Activated CD4-positive, alpha-beta T cell treated with anti-CD3 and anti-CD28 coated beads, Interleukin-2, amount 50 U/mL, for 24 hours (primary cell): Measurements from ENCODE around the gene MEI1.
A peak's percentile ranks its signal among the peaks of the same experiment; 100 is the strongest.

Source experiments
- DNase-seq, 2 donors: peaks; one replicate each; pipeline ENCODE4 v3.0.0-alpha.2; 2020; ENCODE audit warnings: low read depth in 1 of 2, low spot score in 1 of 2

Gene MEI1

DNA sequence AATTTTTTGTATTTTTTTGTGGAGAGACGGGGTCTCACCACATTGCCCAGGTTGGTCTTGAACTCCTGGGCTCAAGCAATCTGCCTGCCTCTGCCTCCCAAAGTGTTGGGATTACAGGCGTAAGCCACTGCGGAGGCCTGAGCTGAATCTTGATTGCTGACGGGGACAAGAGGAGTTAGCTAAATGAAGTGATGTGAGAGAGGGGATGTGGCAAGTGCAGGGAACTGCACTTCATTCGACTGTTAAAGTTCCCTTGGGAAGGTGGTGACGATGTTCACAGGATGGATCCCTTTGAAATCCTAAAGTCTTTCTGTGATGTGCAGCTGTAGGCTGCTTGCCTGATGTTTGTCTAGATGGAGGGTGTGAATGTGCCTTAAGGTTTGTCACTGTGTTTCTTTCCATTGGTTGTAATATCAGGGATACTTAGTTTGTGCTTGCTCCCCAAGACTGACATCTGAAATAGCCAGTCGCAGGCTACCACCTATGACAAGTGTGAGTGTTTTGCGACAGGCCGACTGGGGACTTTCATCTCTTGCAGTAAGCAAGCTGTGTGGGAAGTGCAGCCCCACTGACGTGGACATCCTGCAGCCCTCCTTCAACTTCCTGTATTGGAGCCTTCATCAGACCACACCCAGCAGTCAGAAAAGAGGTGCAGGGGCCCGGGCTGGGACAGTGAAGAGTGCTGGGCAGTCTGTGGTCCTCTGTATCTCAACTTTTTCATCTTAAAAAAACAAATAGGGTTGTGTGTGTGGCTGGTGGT, 81.6 kb downstream of the MEI1 start:
- peak; percentile 46 to 86 for DNase-seq

DNA sequence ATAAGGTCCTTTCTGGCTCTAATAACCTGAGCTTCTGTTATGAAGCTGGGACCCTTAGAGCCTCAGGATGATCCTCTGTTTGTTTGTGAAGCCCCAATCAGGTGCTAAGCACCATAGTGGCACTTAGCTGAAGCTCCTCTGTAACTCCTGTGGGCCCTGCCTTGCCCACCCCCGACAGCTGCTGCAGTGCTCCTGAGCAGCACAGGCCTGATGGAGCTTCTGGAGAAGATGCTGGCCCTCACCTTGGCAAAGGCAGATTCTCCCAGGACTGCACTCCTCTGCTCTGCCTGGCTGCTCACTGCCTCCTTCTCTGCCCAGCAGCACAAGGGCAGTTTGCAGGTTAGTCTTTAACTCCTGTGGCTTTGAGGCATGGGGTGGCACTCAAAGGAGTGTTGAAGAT, 82.2 kb downstream of the MEI1 start:
- DNase-seq, result no peak

- no peak for DNase-seq
These were observed 83.0 kb downstream of the MEI1 start for GRCh38 chr22:41782316-41782715.

- no peak for DNase-seq
These were observed 83.4 kb downstream of the MEI1 start for GRCh38 chr22:41782751-41783150.

- no peak for DNase-seq
These were observed 88.0 kb downstream of the MEI1 start for GRCh38 chr22:41787331-41787730.

DNA sequence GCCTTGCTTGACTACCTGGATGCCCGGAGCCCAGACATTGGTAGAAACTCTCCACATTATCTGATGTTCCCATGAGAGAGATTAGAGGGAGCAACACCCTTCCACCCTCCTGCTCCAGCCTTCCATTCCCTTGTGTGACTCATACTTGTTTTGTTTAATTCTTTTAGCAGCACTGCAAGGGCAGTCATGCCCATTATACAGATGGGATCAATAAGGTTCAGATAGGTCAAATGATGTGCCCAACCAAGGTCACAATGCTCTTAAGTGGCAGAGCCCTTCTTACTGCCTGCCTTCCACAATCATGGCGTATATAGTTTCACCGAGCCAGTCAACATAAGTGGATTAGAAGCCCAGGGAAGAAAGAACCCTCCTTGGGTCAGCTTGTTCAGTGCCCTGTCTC, 94.6 kb downstream of the MEI1 start:
- DNase-seq, result no peak

- DNase-seq, result no peak
These were observed 99.4 kb downstream of the MEI1 start for GRCh38 chr22:41798736-41799135.

DNA sequence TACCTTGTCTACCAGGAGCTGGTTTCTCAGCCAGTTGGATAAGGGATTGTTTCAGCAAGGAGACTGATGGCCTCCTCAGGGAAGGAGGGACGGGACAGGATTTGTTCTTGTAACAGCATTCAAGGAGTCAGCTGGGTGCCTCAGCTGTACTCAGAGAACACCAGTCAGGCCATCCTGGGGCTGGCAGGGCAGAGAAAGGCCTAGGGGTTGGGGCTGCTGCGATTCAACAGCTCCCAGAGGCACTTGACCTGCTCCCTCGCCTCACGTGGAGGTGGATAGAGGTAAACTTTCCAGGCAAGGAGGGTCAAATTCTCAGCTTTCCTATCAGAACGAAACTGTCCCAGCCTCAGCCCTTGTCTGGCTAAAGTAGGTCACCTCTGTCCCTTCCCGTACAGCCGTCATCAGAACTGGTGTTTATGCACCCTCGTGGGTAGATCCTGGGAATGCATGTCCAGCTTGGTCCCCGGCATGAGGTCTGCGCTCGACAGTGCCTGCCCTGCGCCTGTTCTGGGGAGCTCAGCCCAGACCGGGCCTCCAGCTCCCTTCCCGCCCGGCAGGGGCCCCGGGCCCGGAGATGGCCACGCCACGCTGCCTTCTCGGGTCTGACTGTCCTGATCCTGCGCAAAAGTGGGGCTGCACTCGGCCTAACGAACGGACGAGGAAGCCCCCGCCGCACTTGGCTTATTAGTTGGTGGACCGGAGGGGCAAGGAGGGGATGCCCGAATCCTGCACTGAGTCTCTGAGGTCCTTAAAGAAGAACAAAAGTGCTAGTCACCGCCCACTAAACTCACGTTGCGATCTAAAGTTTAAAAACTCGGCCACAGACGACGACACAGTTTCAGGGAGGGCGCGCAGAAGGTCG, 100.4 kb downstream of the MEI1 start:
- DNase-seq, result no peak

- peak; percentile 76 to 84 for DNase-seq
These were observed 101.2 kb downstream of the MEI1 start, which contains the start of gene CCDC134 for GRCh38 chr22:41800348-41801146. TSS of gene CCDC134 (plus strand) at chr22:41800679. CDS start at chr22:41808891, 8,212 bp downstream.

DNA sequence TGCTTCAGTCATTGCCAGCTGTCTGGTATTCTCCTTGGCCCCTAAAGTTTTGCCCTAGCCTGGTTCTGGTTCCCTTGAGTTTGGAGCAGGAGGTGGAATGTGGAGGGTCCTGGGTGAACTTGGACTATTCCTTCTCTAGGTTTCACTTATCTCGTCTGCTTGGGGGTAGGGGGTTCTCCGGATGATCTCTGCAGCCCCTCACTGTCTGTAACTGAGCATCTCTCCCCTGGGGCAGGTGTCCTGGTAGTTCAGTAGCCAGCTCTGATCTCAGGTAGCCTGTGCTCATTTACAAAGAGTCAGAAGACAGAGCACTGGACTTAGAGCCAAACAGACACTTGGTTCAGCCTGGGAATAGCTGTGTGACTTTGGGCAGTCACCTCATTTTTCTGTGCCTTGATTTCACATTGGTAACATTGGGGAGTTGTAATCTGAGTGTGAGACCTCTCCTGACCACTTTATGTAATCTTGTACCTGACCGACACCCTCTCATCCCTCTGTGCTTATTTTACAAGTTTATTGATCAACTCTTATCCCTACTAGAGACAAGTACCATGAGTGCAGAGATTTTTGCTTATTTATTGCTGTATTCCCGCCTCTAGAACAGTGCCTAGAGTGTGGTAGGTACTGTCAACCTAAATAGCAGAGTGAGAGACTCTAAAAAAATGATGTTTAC, 102.0 kb downstream of the MEI1 start:
- DNase-seq, result no peak

DNA sequence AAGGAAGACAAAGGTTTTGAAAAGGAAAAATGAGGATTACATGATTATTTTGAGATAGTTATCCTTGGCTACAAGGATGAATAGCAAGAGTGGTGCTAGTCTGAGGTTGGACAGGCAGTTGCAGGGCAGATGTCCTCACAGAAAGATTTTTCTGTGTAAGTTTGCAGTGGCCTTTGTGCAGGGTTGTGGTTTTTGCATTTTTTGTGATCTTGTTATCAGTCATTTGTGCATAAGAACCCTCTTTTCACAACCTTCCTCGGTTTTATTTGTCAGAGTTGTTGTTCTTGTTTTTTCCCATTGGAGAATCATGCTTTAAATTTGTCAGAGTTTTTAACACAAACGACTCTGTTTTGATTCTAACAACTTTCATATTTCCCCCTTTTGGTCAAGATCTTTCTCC, 102.6 kb downstream of the MEI1 start:
- no peak for DNase-seq

DNA sequence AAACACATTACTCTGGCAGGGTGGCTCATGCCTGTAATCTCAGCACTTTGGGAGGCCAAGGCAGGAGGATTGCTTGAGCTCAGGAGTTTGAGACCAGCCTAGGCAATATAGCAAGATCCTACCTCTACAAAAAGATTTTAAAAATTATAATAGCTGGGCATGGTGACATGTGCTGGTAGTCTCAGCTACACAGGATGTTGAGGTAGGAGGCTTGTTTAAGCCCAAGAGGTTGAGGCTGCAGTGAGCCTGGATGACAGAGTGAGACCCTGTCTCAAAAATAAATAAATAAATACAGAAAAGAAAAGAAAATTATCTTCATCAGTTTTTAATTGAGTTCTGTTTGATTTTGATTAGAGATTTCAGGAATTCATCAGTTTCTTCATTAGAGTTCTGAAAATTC, 106.3 kb downstream of the MEI1 start:
- no peak for DNase-seq

GRCh38 chr22:41808400-41808799, 109.1 kb downstream of the MEI1 start:
- DNase-seq, result no peak

DNA sequence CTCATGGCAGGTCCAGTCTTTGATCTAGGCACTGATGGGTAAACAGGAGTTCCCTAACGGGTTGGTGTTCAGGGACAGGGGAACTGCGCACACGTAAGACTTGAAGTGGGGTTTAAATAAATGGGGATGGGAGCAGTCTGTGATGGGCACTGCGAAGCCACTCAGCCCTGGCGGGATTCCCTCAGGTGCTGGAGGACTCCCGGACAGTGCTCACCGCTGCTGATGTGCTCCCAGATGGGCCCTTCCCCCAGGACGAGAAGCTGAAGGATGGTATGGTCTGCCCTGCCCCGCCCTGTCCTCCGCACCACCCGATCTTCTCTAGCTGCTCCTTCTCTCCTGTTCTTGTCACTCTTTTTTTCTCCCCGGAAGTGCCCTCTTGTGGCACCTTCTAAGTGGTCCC, 110.7 kb downstream of the MEI1 start:
- DNase-seq, result no peak

DNA sequence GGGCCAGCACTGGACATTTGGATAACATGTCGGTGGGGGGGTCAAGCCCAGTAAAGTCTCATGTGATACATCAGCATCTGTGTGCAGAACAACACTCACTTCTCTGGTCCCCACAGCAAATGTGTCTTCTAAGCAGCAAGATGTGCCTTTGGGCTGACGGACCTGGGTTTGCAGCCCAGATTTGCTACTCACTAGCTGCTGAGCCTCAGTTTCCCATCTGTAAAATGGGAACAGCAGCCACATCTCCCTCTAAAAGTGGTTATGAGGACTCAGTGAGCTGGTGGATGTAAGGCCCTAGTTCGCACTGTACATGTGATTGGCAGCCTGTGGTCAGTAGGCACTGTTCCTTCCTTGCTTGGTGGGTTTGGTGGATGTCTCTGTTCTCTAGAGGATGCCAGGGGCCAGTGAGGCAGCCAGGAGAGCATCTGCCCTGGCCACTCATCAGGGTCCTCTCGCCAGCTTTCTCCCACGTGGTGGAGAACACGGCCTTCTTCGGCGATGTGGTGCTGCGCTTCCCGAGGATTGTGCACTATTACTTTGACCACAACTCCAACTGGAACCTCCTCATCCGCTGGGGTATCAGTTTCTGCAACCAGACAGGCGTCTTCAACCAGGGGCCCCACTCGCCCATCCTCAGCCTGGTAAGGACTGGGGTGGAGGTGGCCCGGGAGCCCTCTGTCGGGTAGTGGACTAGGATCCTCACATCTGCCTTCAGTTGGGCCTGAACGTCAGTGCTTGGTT, 113.7 kb downstream of the MEI1 start:
- no peak for DNase-seq

DNA sequence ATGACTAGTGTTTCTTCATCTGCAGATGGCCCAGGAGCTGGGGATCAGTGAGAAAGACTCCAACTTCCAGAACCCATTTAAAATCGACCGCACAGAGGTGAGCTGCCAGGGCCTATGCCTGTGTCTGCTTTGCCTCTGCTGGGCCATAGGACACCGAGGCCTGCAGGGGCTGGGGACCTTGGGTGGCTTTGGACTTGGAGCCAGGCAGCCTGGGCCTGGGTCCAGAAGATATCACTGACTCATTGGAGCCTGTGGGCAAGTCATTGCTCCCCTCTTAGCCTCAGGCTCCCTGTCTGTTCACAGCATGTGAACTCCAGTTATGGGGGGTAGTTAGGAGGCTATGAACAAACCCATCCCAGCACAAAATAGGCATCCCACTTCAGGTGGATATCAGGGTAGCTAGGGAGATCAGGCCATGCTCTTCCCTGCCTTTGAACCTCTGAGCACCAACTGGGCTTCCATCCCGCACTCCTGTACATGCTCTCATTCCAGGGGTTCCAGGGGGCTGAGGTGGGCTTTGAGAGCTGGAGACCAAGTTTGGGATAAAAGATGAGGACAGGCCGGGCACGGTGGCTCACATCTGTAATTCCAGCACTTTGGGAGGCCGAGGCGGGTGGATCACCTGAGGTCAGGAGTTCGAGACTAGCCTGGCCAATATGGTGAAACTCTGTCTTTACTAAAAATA, 114.6 kb downstream of the MEI1 start:
- no peak for DNase-seq

- no peak for DNase-seq
These were observed 116.4 kb downstream of the MEI1 start for GRCh38 chr22:41815716-41816115.

- DNase-seq, result no peak
These were observed 116.9 kb downstream of the MEI1 start for GRCh38 chr22:41816241-41816640.

GRCh38 chr22:41816871-41817270, 117.6 kb downstream of the MEI1 start:
- DNase-seq, result no peak

DNA sequence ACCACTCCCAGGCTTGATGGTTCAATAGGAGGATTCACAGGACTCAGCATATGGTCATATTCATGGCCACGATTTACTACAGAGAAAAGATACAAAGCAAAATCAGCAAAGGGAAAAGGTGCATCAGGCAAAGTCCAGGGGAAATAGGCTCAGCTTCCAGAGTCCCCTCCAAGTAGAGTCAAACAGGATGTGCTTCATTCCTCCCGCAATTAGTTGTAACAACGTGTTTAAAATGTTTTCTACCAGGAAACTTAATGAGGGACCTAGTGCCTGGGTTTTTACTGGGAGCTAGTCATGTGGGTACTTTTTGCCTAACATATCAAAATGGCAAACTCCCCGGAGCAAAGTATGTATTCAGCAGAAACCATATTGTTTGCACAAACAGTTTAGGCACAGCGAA, 118.7 kb downstream of the MEI1 start:
- no peak for DNase-seq
